Stimulated activated CD4-positive, alpha-beta T cell treated with anti-CD3 and anti-CD28 coated beads, TNF-alpha, amount 100 ng/mL, for 24 hours (primary cell): Measurements from ENCODE around the gene PTPN3.

Experiments
- DNase-seq, 3 experiments: peaks; one replicate each; pipeline ENCODE4 v3.0.0-alpha.2; 2020; ENCODE audit warnings: low read depth in 3 of 3

Gene PTPN3

GRCh38 chr9:109451311-109452025 is 46.6 kb downstream of the PTPN3 start:
- DNase-seq: no peak

GRCh38 chr9:109450346-109450745 is 47.8 kb downstream of the PTPN3 start:
- no peak for DNase-seq

- no peak for DNase-seq
Observed at GRCh38 chr9:109449036-109449798, 48.9 kb downstream of the PTPN3 start.

GRCh38 chr9:109448223-109448622 is 49.9 kb downstream of the PTPN3 start:
- DNase-seq: no peak

GRCh38 chr9:109447329-109448076 is 50.6 kb downstream of the PTPN3 start:
- peak in 1 of 3 experiments; percentile 11 for DNase-seq

- no peak for DNase-seq
Observed at GRCh38 chr9:109444771-109445320, 53.3 kb downstream of the PTPN3 start.

GRCh38 chr9:109442716-109443115 is 55.4 kb downstream of the PTPN3 start:
- DNase-seq: no peak

- no peak for DNase-seq
Observed at GRCh38 chr9:109441296-109441695, 56.8 kb downstream of the PTPN3 start.

GRCh38 chr9:109440797-109441287 is 57.3 kb downstream of the PTPN3 start:
- DNase-seq: peak; percentile 11 to 32 (median 18)

GRCh38 chr9:109440117-109440515 is 58.0 kb downstream of the PTPN3 start:
- no peak for DNase-seq

GRCh38 chr9:109439378-109440116 is 58.6 kb downstream of the PTPN3 start:
- DNase-seq: no peak

- no peak for DNase-seq
Observed at GRCh38 chr9:109437286-109437685, 60.8 kb downstream of the PTPN3 start.

- DNase-seq: no peak
Observed at GRCh38 chr9:109436071-109436470, 62.0 kb downstream of the PTPN3 start.

- no peak for DNase-seq
Observed at GRCh38 chr9:109433476-109433875, 64.6 kb downstream of the PTPN3 start.

- no peak for DNase-seq
Observed at GRCh38 chr9:109430231-109430630, 67.9 kb downstream of the PTPN3 start.

GRCh38 chr9:109428854-109429253 is 69.3 kb downstream of the PTPN3 start:
- DNase-seq: no peak

- DNase-seq: no peak
Observed at GRCh38 chr9:109427886-109428285, 70.2 kb downstream of the PTPN3 start.

- no peak for DNase-seq
Observed at GRCh38 chr9:109426626-109427402, 71.3 kb downstream of the PTPN3 start.

- no peak for DNase-seq
Observed at GRCh38 chr9:109424618-109425017, 73.5 kb downstream of the PTPN3 start.

GRCh38 chr9:109423877-109424276 is 74.2 kb downstream of the PTPN3 start:
- no peak for DNase-seq

- no peak for DNase-seq
Observed at GRCh38 chr9:109422641-109423040, 75.5 kb downstream of the PTPN3 start.
